GM19455 (cell line): ENCODE measurements around the gene TTC39B.
"Not testable (repeated sequence)": the region's sequence is repeated elsewhere in the genome, so short reads cannot be mapped to it uniquely, and the experiment has no call there.

ENCODE experiments used
- ATAC-seq: cut with Tn5 transposase; IDR thresholded peaks from one replicate; pipeline ENCODE4 v1.9.1; 2021; ENCODE audit not compliant: unreplicated experiment

The TTC39B gene

GRCh38 chr9:15268782-15269181 lies 38.2 kb downstream of the TTC39B start:
- no peak for ATAC-seq

GRCh38 chr9:15268317-15268716 lies 38.7 kb downstream of the TTC39B start:
- no peak for ATAC-seq

- ATAC-seq: no peak
Measured at GRCh38 chr9:15264918-15265317, 42.1 kb downstream of the TTC39B start.

- ATAC-seq: no peak
Measured at GRCh38 chr9:15262581-15262980, 44.4 kb downstream of the TTC39B start.

GRCh38 chr9:15256426-15256825 lies 50.6 kb downstream of the TTC39B start:
- ATAC-seq: no peak

- ATAC-seq: no peak
Measured at GRCh38 chr9:15253786-15254185, 53.2 kb downstream of the TTC39B start.

GRCh38 chr9:15253197-15253596 lies 53.8 kb downstream of the TTC39B start:
- no peak for ATAC-seq

- ATAC-seq: no peak
Measured at GRCh38 chr9:15249981-15250380, 57.0 kb downstream of the TTC39B start.

GRCh38 chr9:15249042-15249818 lies 57.8 kb downstream of the TTC39B start:
- ATAC-seq: no peak

- no peak for ATAC-seq
Measured at GRCh38 chr9:15248621-15249020, 58.4 kb downstream of the TTC39B start.

- no peak for ATAC-seq
Measured at GRCh38 chr9:15248081-15248480, 58.9 kb downstream of the TTC39B start.

GRCh38 chr9:15246708-15247107 lies 60.3 kb downstream of the TTC39B start:
- ATAC-seq: no peak

GRCh38 chr9:15246243-15246642 lies 60.8 kb downstream of the TTC39B start:
- ATAC-seq: no peak

- no peak for ATAC-seq
Measured at GRCh38 chr9:15244001-15244441, 63.0 kb downstream of the TTC39B start.

- no peak for ATAC-seq
Measured at GRCh38 chr9:15243081-15243480, 63.9 kb downstream of the TTC39B start.

GRCh38 chr9:15240927-15241326 lies 66.1 kb downstream of the TTC39B start:
- ATAC-seq: no peak

- no peak for ATAC-seq
Measured at GRCh38 chr9:15239816-15240215, 67.2 kb downstream of the TTC39B start.

- no peak for ATAC-seq
Measured at GRCh38 chr9:15238646-15239045, 68.4 kb downstream of the TTC39B start.

GRCh38 chr9:15235658-15236057 lies 71.4 kb downstream of the TTC39B start:
- ATAC-seq: no peak

- not testable (repeated sequence) for ATAC-seq
Measured at GRCh38 chr9:15233941-15234490, 73.0 kb downstream of the TTC39B start.

- ATAC-seq: not testable (repeated sequence)
Measured at GRCh38 chr9:15232706-15233280, 74.2 kb downstream of the TTC39B start.
